Caco-2 (cell line): ENCODE results near the gene IL12RB2. TPM values are rescaled to one million over a fixed set of nuclear protein-coding genes. Genes with fewer than 3 reads are reported as not detected.
"Not testable (repeated sequence)": the region's sequence is repeated elsewhere in the genome, so short reads cannot be mapped to it uniquely, and the experiment has no call there.

Source experiments
- BruUV-seq: library from RNA; stranded (reverse); fragments of 400-500 nt; replicated peaks from 2 replicates; lab custom pipeline; 2021; lab: Mats Ljungman, UMichigan
- CTCF ChIA-PET: fragments of 300-600 bp; sonication (Branson Sonifier 250); formaldehyde crosslinking; loops from one replicate; lab custom pipeline; 2022; ENCODE audit warnings: antibody characterized with exemption; lab: Charles Lee
- POLR2A ChIA-PET: fragments of 300-600 bp; sonication (Branson Sonifier 250); formaldehyde crosslinking; loops from one replicate; lab custom pipeline; 2022; ENCODE audit warnings: antibody characterized with exemption; lab: Charles Lee
- DNase-seq, 2 experiments: peaks; one replicate each; pipeline versions ENCODE4 v3.0.0 to v3.0.0-alpha.2; 2020 to 2022
- H3K27me3 ChIP-seq: replicated peaks from 2 replicates; pipeline ENCODE4 v1.6.0; 2011; ENCODE audit warnings: low read length; ENCODE audit not compliant: control insufficient read depth, insufficient read depth
- H3K36me3 ChIP-seq: 2 replicates; pipeline ENCODE4 v1.5.1; 2011; ENCODE audit warnings: low read length; ENCODE audit not compliant: control insufficient read depth, insufficient read depth
- H3K4me1 ChIP-seq: fragments of 250-450 bp; sonication (Bioruptor Pico); 2 replicates; pipeline ENCODE4 v1.5.1; 2020; ENCODE audit warnings: mild to moderate bottlenecking
- H3K4me3 ChIP-seq: 2 replicates; pipeline ENCODE4 v1.5.1; 2011; ENCODE audit warnings: low read depth, mild to moderate bottlenecking, control low read depth, low read length
- H3K9me3 ChIP-seq: fragments of 250-450 bp; sonication (Bioruptor Pico); 2 replicates; pipeline ENCODE4 v1.5.1; 2020; ENCODE audit warnings: mild to moderate bottlenecking, moderate library complexity
- H3K27ac Mint-ChIP-seq: one replicate; pipeline ENCODE4 v1.8.0; 2022; ENCODE audit warnings: mixed read lengths; ENCODE audit not compliant: unreplicated experiment
- H3K27me3 Mint-ChIP-seq: one replicate; pipeline ENCODE4 v1.8.0; 2022; ENCODE audit warnings: mixed read lengths; ENCODE audit not compliant: insufficient read depth, unreplicated experiment
- H3K36me3 Mint-ChIP-seq: one replicate; pipeline ENCODE4 v1.8.0; 2022; ENCODE audit warnings: mild to moderate bottlenecking, mixed read lengths; ENCODE audit not compliant: insufficient read depth, unreplicated experiment
- H3K4me1 Mint-ChIP-seq: one replicate; pipeline ENCODE4 v1.8.0; 2022; ENCODE audit warnings: low read depth, mixed read lengths; ENCODE audit not compliant: unreplicated experiment
- H3K4me3 Mint-ChIP-seq: one replicate; pipeline ENCODE4 v1.8.0; 2022; ENCODE audit warnings: mild to moderate bottlenecking, moderate library complexity, mixed read lengths; ENCODE audit not compliant: unreplicated experiment
- H3K9me3 Mint-ChIP-seq: one replicate; pipeline ENCODE4 v1.8.0; 2022; ENCODE audit warnings: mixed read lengths; ENCODE audit not compliant: unreplicated experiment
- CTCF ChIP-seq, 2 experiments: fragments of 200-600 bp in 1 of 2; IDR thresholded peaks; 1 replicate in 1 of 2; 2 replicates in 1 of 2; pipeline versions ENCODE4 v1.5.1 to v1.8.0; 2011 to 2022; ENCODE audit warnings: antibody characterized with exemption in 1 of 2, control low read depth in 1 of 2, inconsistent platforms in 1 of 2, low read depth in 1 of 2, low read length in 1 of 2, mild to moderate bottlenecking in 1 of 2, moderate library complexity in 1 of 2; ENCODE audit not compliant: insufficient read depth in 1 of 2, severe bottlenecking in 1 of 2, unreplicated experiment in 1 of 2
- intact Hi-C: fragments of 100-400 bp; cut with micrococcal nuclease; formaldehyde crosslinking; loops from one replicate; pipeline ENCODE4 v1.10.0; 2022; ENCODE audit not compliant: unreplicated experiment
- total RNA-seq: library from RNA; stranded (reverse); gene quantifications from 2 replicates; pipeline ENCODE4 v1.2.3, GENCODE V29; 2022

The IL12RB2 gene
- total RNA-seq, 1 experiment from 2014 or later, result 0.54 TPM

DNA sequence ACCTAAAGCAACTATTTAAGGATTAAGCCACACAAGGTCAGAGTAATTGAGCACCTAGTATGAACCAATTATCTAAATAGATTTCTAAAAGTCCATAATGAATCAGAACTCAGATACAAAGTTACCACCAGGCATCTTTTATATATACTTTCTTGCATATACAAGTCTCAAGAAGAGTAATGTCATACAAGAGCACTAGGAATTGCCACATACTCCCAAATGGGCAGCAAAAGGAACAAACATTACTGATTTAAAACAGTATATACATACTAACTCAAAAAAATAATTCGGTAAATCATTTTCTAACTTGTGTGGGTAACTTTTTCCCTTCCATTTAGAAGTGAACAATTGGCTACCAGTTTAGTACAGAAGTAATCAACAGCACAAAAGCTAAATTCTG lies 100.5 kb downstream of the IL12RB2 start:
- H3K9me3 Mint-ChIP-seq, result no peaks in the 10 kb centered on the region
- DNase-seq, result no peak
- no peak overlapping the region for H3K27ac Mint-ChIP-seq
- Histone ChIP-seq H3K27me3 (no peaks in the 10 kb centered on the region), H3K9me3 (no peaks in the 10 kb centered on the region), H3K4me3 (no peak overlapping the region), H3K4me1 (no peaks in the 10 kb centered on the region), H3K36me3 (no peaks in the 10 kb centered on the region)
- peaks cover 48% of the 10 kb centered on the region for H3K36me3 Mint-ChIP-seq
- ChIA-PET POLR2A (no interaction called here), CTCF (no interaction called here)
- H3K4me3 Mint-ChIP-seq, result no peak overlapping the region
- BruUV-seq, result no TSS peak
- H3K27me3 Mint-ChIP-seq, result no peaks in the 10 kb centered on the region
- no peaks in the 10 kb centered on the region for H3K4me1 Mint-ChIP-seq
- no peak for TF ChIP-seq CTCF (IDR thresholded peaks at IDR 0.05; ENCODE audit: insufficient read depth in 1 of 2, low read depth in 1 of 2, low read length in 1 of 2, severe bottlenecking in 1 of 2, unreplicated experiment in 1 of 2)
- intact Hi-C loops, result loop anchor here (5.0 kb wide), 1 partner anchor 61 kb away; no protein-coding TSS in a partner anchor

DNA sequence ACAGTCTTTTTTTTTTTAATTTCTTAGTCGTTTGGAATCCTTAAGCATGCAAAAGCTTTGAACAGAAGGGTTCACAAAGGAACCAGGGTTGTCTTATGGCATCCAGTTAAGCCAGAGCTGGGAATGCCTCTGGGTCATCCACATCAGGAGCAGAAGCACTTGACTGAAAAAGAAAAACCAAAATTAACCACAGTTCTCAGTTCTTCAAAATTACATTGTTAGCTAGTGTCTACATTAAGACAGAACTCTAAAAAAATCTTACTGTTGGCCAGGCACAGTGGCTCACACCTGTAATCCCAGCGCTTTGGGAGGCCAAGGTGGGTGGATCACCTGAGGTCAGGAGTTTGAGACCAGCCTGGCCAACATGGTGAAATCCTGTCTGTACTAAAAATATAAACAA lies 105.4 kb downstream of the IL12RB2 start:
- H3K27me3 ChIP-seq, H3K27me3 Mint-ChIP-seq, H3K9me3 ChIP-seq, intact Hi-C loops, H3K36me3 ChIP-seq, CTCF ChIA-PET, H3K27ac Mint-ChIP-seq, H3K4me1 Mint-ChIP-seq, BruUV-seq, H3K4me3 ChIP-seq, H3K4me3 Mint-ChIP-seq, H3K4me1 ChIP-seq, H3K9me3 Mint-ChIP-seq, POLR2A ChIA-PET, DNase-seq: not testable (repeated sequence)
- peaks cover 76% of the 10 kb centered on the region for H3K36me3 Mint-ChIP-seq

DNA sequence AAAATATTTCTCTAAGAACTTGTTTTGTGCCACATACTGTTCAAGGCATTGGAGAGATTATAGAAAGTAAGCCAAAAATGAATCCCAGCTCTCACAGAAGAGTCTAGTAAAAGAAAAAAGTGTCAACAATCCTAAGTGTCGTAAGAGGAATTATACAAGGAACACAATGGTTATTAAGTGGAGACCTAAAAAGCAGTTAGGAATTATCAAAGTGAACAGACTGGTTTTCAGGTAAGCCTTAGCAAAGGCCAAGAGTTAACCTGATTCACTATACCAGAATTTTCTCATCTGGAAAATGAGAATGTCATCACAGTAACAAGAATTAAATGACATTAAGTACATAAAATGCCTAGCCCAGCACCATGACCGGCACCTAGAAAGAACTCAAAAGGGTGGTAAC lies 106.9 kb downstream of the IL12RB2 start:
- intact Hi-C loops, result no loop called here
- Histone ChIP-seq H3K36me3 (no peaks in the 10 kb centered on the region), H3K4me1 (no peaks in the 10 kb centered on the region), H3K27me3 (no peaks in the 10 kb centered on the region), H3K9me3 (no peaks in the 10 kb centered on the region), H3K4me3 (no peak overlapping the region)
- Mint-ChIP-seq H3K4me3 (no peak overlapping the region), H3K9me3 (no peaks in the 10 kb centered on the region), H3K27ac (no peak overlapping the region), H3K36me3 (peaks cover 83% of the 10 kb centered on the region), H3K4me1 (no peaks in the 10 kb centered on the region), H3K27me3 (no peaks in the 10 kb centered on the region)
- no TSS peak for BruUV-seq
- TF ChIP-seq CTCF (IDR thresholded peaks at IDR 0.05; ENCODE audit: insufficient read depth in 1 of 2, low read depth in 1 of 2, low read length in 1 of 2, severe bottlenecking in 1 of 2, unreplicated experiment in 1 of 2), result no peak
- no peak for DNase-seq
- ChIA-PET POLR2A (no interaction called here), CTCF (no interaction called here)

GRCh38 chr1:67415041-67415440 lies 107.4 kb downstream of the IL12RB2 start:
- CTCF ChIA-PET, result no interaction called here

More at GRCh38 chr1:67415041-67415440, 107.4 kb downstream of the IL12RB2 start:
- H3K4me1 Mint-ChIP-seq, result no peaks in the 10 kb centered on the region
- H3K9me3 ChIP-seq, result no peaks in the 10 kb centered on the region
- no peak overlapping the region for H3K27ac Mint-ChIP-seq
- intact Hi-C loops, result no loop called here
- no peaks in the 10 kb centered on the region for H3K27me3 ChIP-seq
- no peak overlapping the region for H3K4me3 ChIP-seq
- no peaks in the 10 kb centered on the region for H3K9me3 Mint-ChIP-seq
- H3K36me3 Mint-ChIP-seq, result peaks cover 83% of the 10 kb centered on the region
- TF ChIP-seq CTCF (IDR thresholded peaks at IDR 0.05; ENCODE audit: insufficient read depth in 1 of 2, low read depth in 1 of 2, low read length in 1 of 2, severe bottlenecking in 1 of 2, unreplicated experiment in 1 of 2), result no peak
- H3K4me3 Mint-ChIP-seq, result no peak overlapping the region
- DNase-seq, result no peak
- H3K27me3 Mint-ChIP-seq, result no peaks in the 10 kb centered on the region
- H3K36me3 ChIP-seq, result no peaks in the 10 kb centered on the region
- H3K4me1 ChIP-seq, result no peaks in the 10 kb centered on the region
- BruUV-seq, result no TSS peak
- POLR2A ChIA-PET, result no interaction called here
